Fibroblast of the aortic adventitia (primary cell): ENCODE results near the gene KIAA1210. TPM values are rescaled to one million over a fixed set of nuclear protein-coding genes. Genes with fewer than 3 reads are reported as not detected.

Experiments used
- DNase-seq: peaks from one replicate; pipeline ENCODE4 v3.0.0-alpha.2; 2010; ENCODE audit warnings: low read depth
- H3K4me3 ChIP-seq: 2 replicates; pipeline ENCODE4 v1.5.1; 2011; ENCODE audit warnings: low read depth, mild to moderate bottlenecking, control low read depth, low read length, moderate library complexity
- total RNA-seq: library from RNA; depleted of rRNA; stranded (reverse); fragments of >200 nt; gene quantifications from 2 replicates; pipeline ENCODE4 v1.2.3, GENCODE V29; 2012; ENCODE audit warnings: low replicate concordance
- TF ChIP-seq, protein P1 (sequence below): IDR thresholded peaks from 2 replicates; pipeline ENCODE4 v1.5.1; 2011; ENCODE audit warnings: mild to moderate bottlenecking, low read length, control low read depth, inconsistent platforms; ENCODE audit not compliant: insufficient read depth

KIAA1210 gene
- total RNA-seq, 1 donor = not detected

GRCh38 chrX:119094819-119095218, 32.8 kb downstream of the KIAA1210 start:
- TF ChIP-seq, protein P1, sequence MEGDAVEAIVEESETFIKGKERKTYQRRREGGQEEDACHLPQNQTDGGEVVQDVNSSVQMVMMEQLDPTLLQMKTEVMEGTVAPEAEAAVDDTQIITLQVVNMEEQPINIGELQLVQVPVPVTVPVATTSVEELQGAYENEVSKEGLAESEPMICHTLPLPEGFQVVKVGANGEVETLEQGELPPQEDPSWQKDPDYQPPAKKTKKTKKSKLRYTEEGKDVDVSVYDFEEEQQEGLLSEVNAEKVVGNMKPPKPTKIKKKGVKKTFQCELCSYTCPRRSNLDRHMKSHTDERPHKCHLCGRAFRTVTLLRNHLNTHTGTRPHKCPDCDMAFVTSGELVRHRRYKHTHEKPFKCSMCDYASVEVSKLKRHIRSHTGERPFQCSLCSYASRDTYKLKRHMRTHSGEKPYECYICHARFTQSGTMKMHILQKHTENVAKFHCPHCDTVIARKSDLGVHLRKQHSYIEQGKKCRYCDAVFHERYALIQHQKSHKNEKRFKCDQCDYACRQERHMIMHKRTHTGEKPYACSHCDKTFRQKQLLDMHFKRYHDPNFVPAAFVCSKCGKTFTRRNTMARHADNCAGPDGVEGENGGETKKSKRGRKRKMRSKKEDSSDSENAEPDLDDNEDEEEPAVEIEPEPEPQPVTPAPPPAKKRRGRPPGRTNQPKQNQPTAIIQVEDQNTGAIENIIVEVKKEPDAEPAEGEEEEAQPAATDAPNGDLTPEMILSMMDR = no peak
- no peak overlapping the region for H3K4me3 ChIP-seq

DNA sequence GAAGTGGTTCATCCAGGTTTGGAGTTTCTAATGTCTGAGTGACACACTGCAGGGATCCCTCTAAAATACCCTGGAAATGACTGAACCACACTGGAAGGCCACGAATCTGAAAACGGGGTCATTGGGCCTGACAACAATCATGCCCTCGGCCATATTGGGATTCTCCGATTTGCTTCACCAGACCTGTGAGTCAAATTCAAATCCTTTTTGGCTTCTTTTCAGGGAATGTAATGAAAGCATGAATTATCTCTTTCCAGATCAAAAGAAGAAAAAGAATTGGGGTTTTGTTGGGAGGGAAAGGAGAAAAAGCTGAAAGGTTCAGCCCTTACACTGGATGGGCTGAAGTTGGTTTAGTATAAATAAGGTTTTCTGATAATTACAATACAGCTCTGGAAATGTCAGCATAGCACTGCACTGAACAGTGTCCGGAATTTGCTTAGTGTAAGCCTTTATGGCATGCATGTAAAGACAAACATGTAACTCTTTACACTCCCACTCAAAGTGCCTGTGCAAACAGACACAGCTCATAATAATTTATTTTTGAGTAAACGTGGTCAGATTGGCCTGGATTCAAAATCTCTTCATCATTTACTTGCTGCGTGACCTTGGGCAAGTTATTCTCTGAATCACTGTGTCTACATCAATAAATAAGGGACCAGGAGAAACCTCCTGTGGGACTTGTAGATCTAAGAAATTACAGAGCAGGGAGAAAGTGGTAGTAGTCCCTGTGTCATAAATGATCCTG, 33.4 kb downstream of the KIAA1210 start:
- no peak overlapping the region for H3K4me3 ChIP-seq
- TF ChIP-seq, protein P1 = no peak
- DNase-seq = no peak

More at GRCh38 chrX:119094819-119095218, 32.8 kb downstream of the KIAA1210 start:
- no peak for DNase-seq

DNA sequence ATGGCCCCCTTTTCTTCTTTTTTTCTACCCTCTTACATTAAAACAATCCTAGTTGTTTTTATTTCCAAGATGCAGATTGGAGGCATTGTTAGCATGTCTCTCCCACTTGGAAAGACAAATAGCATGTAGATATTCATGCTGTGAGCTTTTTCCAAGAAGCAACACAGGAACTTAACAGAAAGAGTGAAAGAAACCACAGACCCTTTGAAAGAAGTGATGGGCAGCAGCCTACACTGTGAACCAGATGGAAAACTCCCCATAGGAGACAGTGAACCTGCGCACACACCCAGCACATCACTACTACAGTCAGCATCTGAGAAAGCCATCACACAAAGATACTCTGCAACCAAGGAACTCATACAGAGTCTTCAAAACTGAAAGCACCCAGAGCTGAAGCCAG, 37.0 kb downstream of the KIAA1210 start:
- TF ChIP-seq, protein P1 = no peak
- no peak overlapping the region for H3K4me3 ChIP-seq
- no peak for DNase-seq

DNA sequence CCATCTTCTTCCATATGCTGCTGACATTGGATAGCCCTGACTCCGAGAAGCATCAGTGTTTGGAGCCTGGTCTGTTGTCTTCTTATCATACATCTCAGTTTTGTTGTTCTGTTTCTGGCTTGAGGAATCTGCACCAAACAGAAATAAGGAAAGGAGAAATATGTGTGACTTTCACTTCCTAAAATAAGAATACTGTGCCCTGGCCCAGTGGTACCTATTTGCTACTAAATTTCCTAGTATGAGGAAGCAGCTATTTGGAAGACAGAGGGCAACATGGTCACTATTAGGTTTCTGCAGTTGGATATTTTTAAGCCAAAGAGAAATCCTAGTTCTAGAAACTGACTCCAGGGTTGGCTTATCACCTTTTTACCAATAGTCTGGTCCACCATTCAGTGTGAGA, 38.0 kb downstream of the KIAA1210 start:
- DNase-seq = no peak
- no peak overlapping the region for H3K4me3 ChIP-seq
- TF ChIP-seq, protein P1 = no peak

GRCh38 chrX:119087121-119087520, 40.5 kb downstream of the KIAA1210 start:
- no peak overlapping the region for H3K4me3 ChIP-seq
- TF ChIP-seq, protein P1 = no peak
- no peak for DNase-seq

DNA sequence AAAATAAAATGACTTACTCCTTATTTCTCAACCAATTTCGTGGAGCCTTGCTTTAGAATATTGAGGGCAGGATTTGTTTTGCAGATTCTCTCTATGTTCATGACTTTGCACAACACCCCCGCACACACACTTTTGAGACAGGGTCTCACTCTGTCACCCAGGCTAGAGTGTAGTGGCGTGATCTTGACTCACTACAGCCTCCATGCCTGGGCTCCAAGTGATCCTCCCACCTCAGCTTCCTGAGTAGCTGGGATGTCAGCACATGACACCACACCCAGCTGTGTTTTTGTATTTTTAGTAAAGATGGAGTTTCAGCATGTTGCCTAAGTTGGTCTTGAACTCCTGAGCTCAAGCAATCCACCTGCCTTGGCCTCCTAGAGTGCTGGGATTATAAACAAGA, 42.8 kb downstream of the KIAA1210 start:
- no peak for DNase-seq
- TF ChIP-seq, protein P1 = no peak
- H3K4me3 ChIP-seq = no peak overlapping the region

DNA sequence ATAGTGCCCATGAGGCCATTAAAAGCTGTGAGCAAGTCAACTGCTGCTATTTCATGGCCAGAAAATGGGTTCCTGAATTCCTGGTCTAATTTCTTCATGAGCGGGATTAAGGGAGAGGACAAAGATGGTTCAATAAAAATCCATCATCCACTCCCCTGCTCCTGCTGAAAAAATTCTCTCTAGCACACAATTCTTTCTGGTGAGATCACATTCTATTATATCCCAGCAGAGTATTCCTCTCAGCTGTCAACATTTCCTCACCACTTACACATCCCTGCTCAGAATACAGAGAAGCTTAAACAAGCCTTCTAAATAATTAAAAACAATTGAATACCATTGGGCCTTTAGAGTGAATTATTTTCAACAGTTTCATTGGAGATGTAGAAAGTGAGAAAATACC, 45.3 kb downstream of the KIAA1210 start:
- H3K4me3 ChIP-seq = no peak overlapping the region
- TF ChIP-seq, protein P1 = no peak
- no peak for DNase-seq
